HepG2 (cell line): ENCODE results near the gene TEX19. TPM values are rescaled to one million over a fixed set of nuclear protein-coding genes. Genes with fewer than 3 reads are reported as not detected.

Source experiments
- CREB1 ChIP-seq, 2 experiments: fragments of 450-650 bp in 1 of 2; IDR thresholded peaks; 2 replicates each; pipeline ENCODE4 v1.6.1; 2016 to 2017; ENCODE audit warnings: control low read depth in 1 of 2, mild to moderate bottlenecking in 1 of 2, missing compliant biosample characterization in 1 of 2, missing genetic modification characterization in 1 of 2
- DPF2 ChIP-seq: sonication (generic); formaldehyde crosslinking; IDR thresholded peaks from 2 replicates; pipeline ENCODE4 v1.4.0; 2020; ENCODE audit warnings: mild to moderate bottlenecking, low read depth, missing genetic modification reagents, borderline replicate concordance
- GLI4 ChIP-seq: sonication (generic); formaldehyde crosslinking; IDR thresholded peaks from 2 replicates; pipeline ENCODE4 v1.5.1; 2020; ENCODE audit warnings: missing genetic modification reagents, mild to moderate bottlenecking, moderate library complexity, borderline replicate concordance
- KMT2B ChIP-seq: IDR thresholded peaks from 2 replicates; pipeline ENCODE4 v1.6.1; 2016; ENCODE audit warnings: missing genetic modification reagents, missing compliant biosample characterization
- MIXL1 ChIP-seq: IDR thresholded peaks from 2 replicates; pipeline ENCODE4 v1.6.1; 2016
- NFE2L2 ChIP-seq: fragments of 150-350 bp; IDR thresholded peaks from 2 replicates; pipeline ENCODE4 v1.6.1; 2014; ENCODE audit warnings: low read length
- RELA ChIP-seq: sonication (generic); formaldehyde crosslinking; IDR thresholded peaks from 2 replicates; pipeline ENCODE4 v1.4.0; 2020; ENCODE audit warnings: missing genetic modification reagents
- SNAI1 ChIP-seq: sonication (generic); formaldehyde crosslinking; IDR thresholded peaks from 2 replicates; pipeline ENCODE4 v1.5.0; 2020; ENCODE audit warnings: mild to moderate bottlenecking, missing genetic modification reagents, borderline replicate concordance
- ZKSCAN5 ChIP-seq: sonication (generic); formaldehyde crosslinking; IDR thresholded peaks from 2 replicates; pipeline ENCODE4 v1.5.1; 2020; ENCODE audit warnings: mild to moderate bottlenecking, missing genetic modification reagents
- ZMAT3 ChIP-seq: sonication (generic); formaldehyde crosslinking; conservative IDR thresholded peaks from 2 replicates; pipeline ENCODE4 v1.7.0; 2021; ENCODE audit warnings: missing genetic modification reagents
- ZNF101 ChIP-seq: sonication (generic); formaldehyde crosslinking; IDR thresholded peaks from 2 replicates; pipeline ENCODE4 v1.4.0; 2020; ENCODE audit warnings: mild to moderate bottlenecking, low read depth, missing genetic modification reagents, borderline replicate concordance
- ZNF343 ChIP-seq: sonication (generic); formaldehyde crosslinking; IDR thresholded peaks from 2 replicates; pipeline ENCODE4 v1.4.0; 2020; ENCODE audit warnings: mild to moderate bottlenecking, missing genetic modification reagents
- ZNF775 ChIP-seq: sonication (generic); formaldehyde crosslinking; IDR thresholded peaks from 2 replicates; pipeline ENCODE4 v1.4.0; 2020; ENCODE audit warnings: missing genetic modification reagents, mild to moderate bottlenecking, moderate library complexity, borderline replicate concordance
- ZNF816 ChIP-seq: sonication (generic); formaldehyde crosslinking; IDR thresholded peaks from 2 replicates; pipeline ENCODE4 v1.8.0; 2022; ENCODE audit warnings: missing genetic modification reagents, mild to moderate bottlenecking, borderline replicate concordance
- polyA plus RNA-seq, 8 experiments: library from polyadenylated mRNA; depleted of rRNA in 3 of 8; stranded (reverse) in 7 of 8; unstranded in 1 of 8; fragments of >200 nt; fragmentation: Illumina TruSeq in 4 of 8; extraction: Trizol in 4 of 8; gene quantifications; 2 replicates each; pipeline versions ENCODE4 v1.2.1 to v1.2.3, GENCODE V29; 2011 to 2016; ENCODE audit warnings: low read depth in 4 of 8, missing spikeins in 1 of 8, mixed read lengths in 1 of 8; ENCODE audit not compliant: insufficient read depth in 1 of 8
- total RNA-seq, 5 experiments: library from RNA; depleted of rRNA; stranded (reverse); fragments of >200 nt; fragmentation: Illumina TruSeq; extraction: Trizol; gene quantifications; 2 replicates each; pipeline ENCODE4 v1.2.3, GENCODE V29; 2016; ENCODE audit warnings: low read depth in 1 of 5
- TF ChIP-seq, protein P1 (sequence below): sonication (generic); formaldehyde crosslinking; IDR thresholded peaks from 2 replicates; pipeline ENCODE4 v1.5.1; 2020; ENCODE audit warnings: mild to moderate bottlenecking, missing genetic modification reagents, borderline replicate concordance
- TF ChIP-seq, protein P2 (sequence below): sonication (generic); formaldehyde crosslinking; IDR thresholded peaks from 2 replicates; pipeline ENCODE4 v1.5.1; 2020; ENCODE audit warnings: mild to moderate bottlenecking, missing genetic modification reagents, moderate library complexity
- TF ChIP-seq, protein P3 (sequence below): IDR thresholded peaks from 2 replicates; pipeline ENCODE4 v1.6.1; 2018; ENCODE audit warnings: missing genetic modification reagents, mild to moderate bottlenecking, missing compliant biosample characterization

The TEX19 gene
- total and polyA plus RNA-seq, 2 of the 13 experiments (the other 11 are each of a cell fraction or from before 2014, with no cell fraction given), result 1.3 to 6.0 TPM

DNA sequence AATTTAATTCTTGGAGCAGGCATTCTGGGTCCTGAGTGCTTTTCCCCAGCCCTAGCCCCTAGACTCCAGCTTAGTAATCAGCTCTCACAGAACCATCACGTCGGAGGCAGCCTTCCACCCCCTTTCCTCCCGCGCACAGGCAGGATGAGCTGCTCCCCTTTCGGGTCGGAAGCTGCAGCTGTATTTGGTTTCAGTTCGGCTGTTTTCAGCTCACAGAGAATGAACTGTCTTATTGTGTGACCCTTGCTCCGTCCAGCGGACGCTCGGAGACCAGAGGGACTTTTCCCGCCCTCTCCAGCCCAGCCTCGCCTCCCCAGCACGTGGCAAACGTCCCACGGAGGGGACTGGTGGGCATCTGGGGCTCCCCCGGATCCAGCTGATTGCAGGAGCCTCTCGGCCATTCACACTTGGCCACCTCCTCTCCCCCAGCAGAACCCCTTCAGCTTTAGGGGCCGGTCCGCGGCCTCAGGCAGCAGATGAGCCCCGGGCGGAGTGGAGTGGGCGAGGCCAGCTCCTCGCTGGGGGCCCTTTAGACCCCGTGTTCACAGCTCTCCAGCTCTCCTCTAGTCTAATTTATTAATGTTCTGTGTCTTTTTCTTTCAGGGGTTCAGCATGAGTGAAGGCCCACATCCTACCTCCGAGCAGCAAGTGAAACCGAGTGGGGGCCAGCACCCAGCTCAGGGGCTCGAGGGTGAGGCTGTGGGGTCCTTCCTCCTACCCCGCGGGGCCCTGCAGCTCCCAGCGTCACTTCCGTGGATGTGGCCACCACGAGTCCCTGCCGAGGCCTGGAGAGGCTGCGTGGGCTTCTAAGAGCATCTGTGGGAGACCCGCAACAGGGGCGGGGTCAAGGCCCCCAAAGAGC lies 11.7 kb downstream of the TEX19 start (continued):
- TF ChIP-seq, protein P1, sequence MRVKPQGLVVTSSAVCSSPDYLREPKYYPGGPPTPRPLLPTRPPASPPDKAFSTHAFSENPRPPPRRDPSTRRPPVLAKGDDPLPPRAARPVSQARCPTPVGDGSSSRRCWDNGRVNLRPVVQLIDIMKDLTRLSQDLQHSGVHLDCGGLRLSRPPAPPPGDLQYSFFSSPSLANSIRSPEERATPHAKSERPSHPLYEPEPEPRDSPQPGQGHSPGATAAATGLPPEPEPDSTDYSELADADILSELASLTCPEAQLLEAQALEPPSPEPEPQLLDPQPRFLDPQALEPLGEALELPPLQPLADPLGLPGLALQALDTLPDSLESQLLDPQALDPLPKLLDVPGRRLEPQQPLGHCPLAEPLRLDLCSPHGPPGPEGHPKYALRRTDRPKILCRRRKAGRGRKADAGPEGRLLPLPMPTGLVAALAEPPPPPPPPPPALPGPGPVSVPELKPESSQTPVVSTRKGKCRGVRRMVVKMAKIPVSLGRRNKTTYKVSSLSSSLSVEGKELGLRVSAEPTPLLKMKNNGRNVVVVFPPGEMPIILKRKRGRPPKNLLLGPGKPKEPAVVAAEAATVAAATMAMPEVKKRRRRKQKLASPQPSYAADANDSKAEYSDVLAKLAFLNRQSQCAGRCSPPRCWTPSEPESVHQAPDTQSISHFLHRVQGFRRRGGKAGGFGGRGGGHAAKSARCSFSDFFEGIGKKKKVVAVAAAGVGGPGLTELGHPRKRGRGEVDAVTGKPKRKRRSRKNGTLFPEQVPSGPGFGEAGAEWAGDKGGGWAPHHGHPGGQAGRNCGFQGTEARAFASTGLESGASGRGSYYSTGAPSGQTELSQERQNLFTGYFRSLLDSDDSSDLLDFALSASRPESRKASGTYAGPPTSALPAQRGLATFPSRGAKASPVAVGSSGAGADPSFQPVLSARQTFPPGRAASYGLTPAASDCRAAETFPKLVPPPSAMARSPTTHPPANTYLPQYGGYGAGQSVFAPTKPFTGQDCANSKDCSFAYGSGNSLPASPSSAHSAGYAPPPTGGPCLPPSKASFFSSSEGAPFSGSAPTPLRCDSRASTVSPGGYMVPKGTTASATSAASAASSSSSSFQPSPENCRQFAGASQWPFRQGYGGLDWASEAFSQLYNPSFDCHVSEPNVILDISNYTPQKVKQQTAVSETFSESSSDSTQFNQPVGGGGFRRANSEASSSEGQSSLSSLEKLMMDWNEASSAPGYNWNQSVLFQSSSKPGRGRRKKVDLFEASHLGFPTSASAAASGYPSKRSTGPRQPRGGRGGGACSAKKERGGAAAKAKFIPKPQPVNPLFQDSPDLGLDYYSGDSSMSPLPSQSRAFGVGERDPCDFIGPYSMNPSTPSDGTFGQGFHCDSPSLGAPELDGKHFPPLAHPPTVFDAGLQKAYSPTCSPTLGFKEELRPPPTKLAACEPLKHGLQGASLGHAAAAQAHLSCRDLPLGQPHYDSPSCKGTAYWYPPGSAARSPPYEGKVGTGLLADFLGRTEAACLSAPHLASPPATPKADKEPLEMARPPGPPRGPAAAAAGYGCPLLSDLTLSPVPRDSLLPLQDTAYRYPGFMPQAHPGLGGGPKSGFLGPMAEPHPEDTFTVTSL, result no peak; the same call in 1 of the 2 replicates
- TF ChIP-seq ZNF343 (CRISPR knock-in tag), result peak; percentile 92; the same call in 1 of the 2 replicates
- peak; percentile 58; the same call in 1 of the 2 replicates for TF ChIP-seq MIXL1 (CRISPR knock-in tag)
- TF ChIP-seq KMT2B (CRISPR knock-in tag), result peak; percentile 88
- TF ChIP-seq, protein P2, sequence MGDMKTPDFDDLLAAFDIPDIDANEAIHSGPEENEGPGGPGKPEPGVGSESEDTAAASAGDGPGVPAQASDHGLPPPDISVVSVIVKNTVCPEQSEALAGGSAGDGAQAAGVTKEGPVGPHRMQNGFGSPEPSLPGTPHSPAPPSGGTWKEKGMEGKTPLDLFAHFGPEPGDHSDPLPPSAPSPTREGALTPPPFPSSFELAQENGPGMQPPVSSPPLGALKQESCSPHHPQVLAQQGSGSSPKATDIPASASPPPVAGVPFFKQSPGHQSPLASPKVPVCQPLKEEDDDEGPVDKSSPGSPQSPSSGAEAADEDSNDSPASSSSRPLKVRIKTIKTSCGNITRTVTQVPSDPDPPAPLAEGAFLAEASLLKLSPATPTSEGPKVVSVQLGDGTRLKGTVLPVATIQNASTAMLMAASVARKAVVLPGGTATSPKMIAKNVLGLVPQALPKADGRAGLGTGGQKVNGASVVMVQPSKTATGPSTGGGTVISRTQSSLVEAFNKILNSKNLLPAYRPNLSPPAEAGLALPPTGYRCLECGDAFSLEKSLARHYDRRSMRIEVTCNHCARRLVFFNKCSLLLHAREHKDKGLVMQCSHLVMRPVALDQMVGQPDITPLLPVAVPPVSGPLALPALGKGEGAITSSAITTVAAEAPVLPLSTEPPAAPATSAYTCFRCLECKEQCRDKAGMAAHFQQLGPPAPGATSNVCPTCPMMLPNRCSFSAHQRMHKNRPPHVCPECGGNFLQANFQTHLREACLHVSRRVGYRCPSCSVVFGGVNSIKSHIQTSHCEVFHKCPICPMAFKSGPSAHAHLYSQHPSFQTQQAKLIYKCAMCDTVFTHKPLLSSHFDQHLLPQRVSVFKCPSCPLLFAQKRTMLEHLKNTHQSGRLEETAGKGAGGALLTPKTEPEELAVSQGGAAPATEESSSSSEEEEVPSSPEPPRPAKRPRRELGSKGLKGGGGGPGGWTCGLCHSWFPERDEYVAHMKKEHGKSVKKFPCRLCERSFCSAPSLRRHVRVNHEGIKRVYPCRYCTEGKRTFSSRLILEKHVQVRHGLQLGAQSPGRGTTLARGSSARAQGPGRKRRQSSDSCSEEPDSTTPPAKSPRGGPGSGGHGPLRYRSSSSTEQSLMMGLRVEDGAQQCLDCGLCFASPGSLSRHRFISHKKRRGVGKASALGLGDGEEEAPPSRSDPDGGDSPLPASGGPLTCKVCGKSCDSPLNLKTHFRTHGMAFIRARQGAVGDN, result peak; percentile 100
- no peak for TF ChIP-seq GLI4 (CRISPR knock-in tag)
- no peak for TF ChIP-seq CREB1 (IDR thresholded peaks at IDR 0.05)
- no peak for TF ChIP-seq CREB1 (CRISPR knock-in tag; IDR thresholded peaks at IDR 0.05)
- peak; percentile 96; the same call in 1 of the 2 replicates for TF ChIP-seq ZNF775 (CRISPR knock-in tag)
- no peak for TF ChIP-seq NFE2L2
- TF ChIP-seq, protein P3, sequence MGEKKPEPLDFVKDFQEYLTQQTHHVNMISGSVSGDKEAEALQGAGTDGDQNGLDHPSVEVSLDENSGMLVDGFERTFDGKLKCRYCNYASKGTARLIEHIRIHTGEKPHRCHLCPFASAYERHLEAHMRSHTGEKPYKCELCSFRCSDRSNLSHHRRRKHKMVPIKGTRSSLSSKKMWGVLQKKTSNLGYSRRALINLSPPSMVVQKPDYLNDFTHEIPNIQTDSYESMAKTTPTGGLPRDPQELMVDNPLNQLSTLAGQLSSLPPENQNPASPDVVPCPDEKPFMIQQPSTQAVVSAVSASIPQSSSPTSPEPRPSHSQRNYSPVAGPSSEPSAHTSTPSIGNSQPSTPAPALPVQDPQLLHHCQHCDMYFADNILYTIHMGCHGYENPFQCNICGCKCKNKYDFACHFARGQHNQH (CRISPR knock-in tag), result peak; percentile 89
- peak; percentile 60; the same call in 1 of the 2 replicates for TF ChIP-seq ZKSCAN5 (CRISPR knock-in tag)
- peak; percentile 75; the same call in 1 of the 2 replicates for TF ChIP-seq SNAI1
- TF ChIP-seq ZMAT3 (CRISPR knock-in tag), result peak; percentile 86; the same call in 1 of the 2 replicates
- TF ChIP-seq DPF2 (CRISPR knock-in tag), result 0 out of 2 replicates have a peak, but pooled peaks have one; percentile 35
- TF ChIP-seq RELA, result 0 out of 2 replicates have a peak, but pooled peaks have one; percentile 31
- TF ChIP-seq ZNF101 (CRISPR knock-in tag), result no peak
- peak; percentile 77; the same call in 1 of the 2 replicates for TF ChIP-seq ZNF816 (CRISPR knock-in tag)
